IPS-15b (cell line): ENCODE measurements around the gene STK25.
"Not testable (repeated sequence)": the region's sequence is repeated elsewhere in the genome, so short reads cannot be mapped to it uniquely, and the experiment has no call there.

Experiments used
- H3K27me3 ChIP-seq: one replicate; pipeline ENCODE4 v1.6.1; 2013; ENCODE audit warnings: low read length; ENCODE audit not compliant: control insufficient read depth, insufficient read depth
- H3K36me3 ChIP-seq: one replicate; pipeline ENCODE4 v1.6.1; 2013; ENCODE audit warnings: low read length; ENCODE audit not compliant: control insufficient read depth, insufficient read depth
- H3K4me1 ChIP-seq: one replicate; pipeline ENCODE4 v1.6.1; 2013; ENCODE audit warnings: mild to moderate bottlenecking, low read length; ENCODE audit not compliant: control insufficient read depth, insufficient read depth
- H3K4me3 ChIP-seq: one replicate; pipeline ENCODE4 v1.5.1; 2013; ENCODE audit warnings: low read depth, low read length
- H3K9ac ChIP-seq: one replicate; pipeline ENCODE4 v1.6.1; 2013; ENCODE audit warnings: low read depth, mild to moderate bottlenecking, low read length
- H3K9me3 ChIP-seq: one replicate; pipeline ENCODE4 v1.6.1; 2013; ENCODE audit warnings: mild to moderate bottlenecking, low read length; ENCODE audit not compliant: control insufficient read depth, insufficient read depth

STK25 gene

DNA sequence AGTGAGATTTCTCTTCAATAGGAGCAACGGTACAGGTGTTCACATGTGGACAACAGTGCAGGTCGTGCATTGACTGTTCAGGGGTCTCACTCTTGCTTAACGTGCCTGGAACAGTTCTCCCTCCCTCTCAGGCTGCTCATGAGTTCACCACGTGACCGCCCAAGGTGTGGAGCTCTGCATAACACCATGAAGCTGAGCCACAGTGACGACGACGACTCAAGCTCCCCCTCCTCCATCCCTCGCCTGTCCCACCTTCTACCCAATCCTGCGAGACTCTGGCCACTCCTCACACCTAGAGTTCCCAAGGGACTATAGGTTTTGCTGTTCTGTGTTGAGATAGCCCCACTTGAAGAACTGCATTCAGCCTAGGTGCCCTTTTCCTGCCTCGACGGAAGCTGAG is 42.8 kb downstream of the STK25 start:
- Histone ChIP-seq H3K9me3 (no peaks in the 10 kb centered on the region), H3K9ac (no peak overlapping the region), H3K36me3 (peaks cover 2% of the 10 kb centered on the region), H3K4me1 (no peaks in the 10 kb centered on the region), H3K4me3 (no peak overlapping the region), H3K27me3 (no peaks in the 10 kb centered on the region)

DNA sequence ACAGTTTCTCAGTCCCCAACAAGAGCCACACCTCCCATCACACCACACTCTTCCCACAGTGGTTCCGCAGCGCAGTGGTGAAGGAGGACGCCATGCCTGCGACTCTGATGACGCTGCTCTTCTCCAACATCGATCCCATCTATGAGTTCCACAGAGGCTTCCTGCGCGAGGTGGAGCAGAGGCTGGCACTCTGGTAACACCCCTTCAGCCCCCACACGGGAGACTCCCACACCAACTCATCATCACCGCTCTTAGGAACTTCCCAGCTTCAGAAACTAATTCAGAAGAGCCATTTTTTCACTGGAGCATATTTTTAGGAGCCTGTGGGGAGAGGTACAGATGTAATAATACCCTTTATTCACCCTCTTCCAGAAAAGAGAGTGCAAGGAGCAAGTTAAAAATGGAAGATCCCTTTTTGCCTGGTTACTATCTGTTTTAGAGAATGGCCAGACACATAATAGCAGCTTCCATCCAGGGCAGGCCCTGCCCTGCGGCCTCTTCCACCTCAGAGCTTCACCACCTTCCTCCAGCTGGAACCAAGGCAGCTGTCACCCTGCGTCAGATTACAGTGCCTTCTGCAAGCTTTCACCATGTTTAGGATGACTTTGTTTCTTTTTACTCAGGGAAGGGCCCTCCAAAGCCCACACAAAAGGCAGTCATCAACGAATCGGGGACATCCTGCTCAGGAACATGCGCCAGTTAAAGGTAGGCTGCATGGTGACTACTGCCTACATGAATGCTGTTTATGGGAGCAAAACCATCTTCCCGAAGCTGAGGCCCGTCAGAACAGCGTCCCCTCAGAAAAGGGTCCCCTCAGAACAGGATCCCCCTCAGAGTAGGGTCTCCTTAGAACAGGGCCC is 44.9 kb downstream of the STK25 start:
- Histone ChIP-seq H3K36me3 (no peaks in the 10 kb centered on the region), H3K4me3 (no peak overlapping the region), H3K9me3 (no peaks in the 10 kb centered on the region), H3K27me3 (no peaks in the 10 kb centered on the region), H3K9ac (no peak overlapping the region), H3K4me1 (no peaks in the 10 kb centered on the region)

DNA sequence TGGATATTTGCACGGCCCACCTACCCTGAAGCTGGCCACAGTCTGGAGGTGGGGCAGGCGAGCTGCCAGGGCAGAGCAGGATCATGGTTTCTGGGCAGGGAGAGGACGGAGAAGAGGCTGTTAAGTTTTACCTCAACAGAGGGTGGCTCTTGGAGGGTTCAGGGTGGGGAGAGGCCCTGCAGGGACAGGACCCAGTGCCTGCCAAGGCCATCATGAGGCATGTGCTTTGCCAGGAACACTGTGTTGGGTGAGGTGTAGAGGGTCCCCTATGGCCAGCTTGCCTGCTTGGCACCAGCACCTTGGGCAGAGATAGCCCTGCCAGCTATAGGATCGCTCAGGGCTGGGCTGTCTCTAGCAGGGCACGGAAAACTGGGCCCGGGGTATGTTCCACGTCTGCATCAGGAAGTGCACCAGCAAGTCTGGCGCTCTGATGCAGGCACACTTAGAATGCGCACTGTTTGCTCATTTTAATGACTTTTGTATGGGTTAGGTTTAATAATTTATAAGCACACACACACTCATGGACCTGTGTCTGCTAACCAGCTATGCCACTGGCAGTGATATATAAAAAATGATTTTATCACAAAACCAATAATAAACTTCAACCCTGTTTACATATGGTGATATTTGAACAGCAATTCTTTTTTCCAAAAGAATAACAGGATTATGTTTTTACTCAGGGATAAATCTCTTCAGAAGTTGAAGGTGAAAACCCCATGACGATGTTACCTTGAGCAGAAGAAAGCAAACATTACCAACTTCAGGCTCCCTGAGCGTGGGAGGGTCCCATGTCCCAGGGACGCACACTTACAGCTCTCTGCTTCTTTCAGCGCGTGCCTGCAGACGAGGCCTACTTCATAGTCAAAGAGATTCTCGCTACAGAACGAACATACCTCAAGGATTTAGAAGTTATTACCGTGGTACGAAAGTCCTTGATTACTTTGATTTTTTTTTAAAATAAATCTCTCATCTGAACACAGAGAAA is 46.4 kb downstream of the STK25 start:
- Histone ChIP-seq H3K4me3 (no peak overlapping the region), H3K27me3 (no peaks in the 10 kb centered on the region), H3K9me3 (no peaks in the 10 kb centered on the region), H3K4me1 (no peaks in the 10 kb centered on the region), H3K9ac (no peak overlapping the region), H3K36me3 (no peaks in the 10 kb centered on the region)

DNA sequence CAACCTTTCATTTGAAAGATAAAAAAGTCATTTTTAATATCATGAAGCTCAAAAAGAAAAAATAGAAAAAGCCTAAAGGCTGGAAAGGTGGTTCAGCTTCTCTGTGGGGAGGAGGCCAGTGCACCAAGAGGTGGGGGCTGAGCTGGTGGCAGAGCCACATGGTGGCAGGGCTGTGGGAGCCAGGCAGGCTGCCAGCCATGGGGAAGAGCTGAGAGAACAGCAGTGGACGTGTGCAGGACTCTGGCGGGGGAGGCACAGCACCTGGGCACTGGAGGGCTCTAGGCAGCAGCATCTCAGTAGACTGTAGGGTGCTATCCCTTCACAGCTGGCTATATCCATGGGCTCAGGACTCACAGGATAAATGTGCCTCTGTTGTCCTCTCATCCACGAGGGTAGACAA is 47.8 kb downstream of the STK25 start:
- Histone ChIP-seq H3K36me3 (no peaks in the 10 kb centered on the region), H3K9ac (no peak overlapping the region), H3K9me3 (no peaks in the 10 kb centered on the region), H3K4me1 (no peaks in the 10 kb centered on the region), H3K27me3 (no peaks in the 10 kb centered on the region), H3K4me3 (no peak overlapping the region)

DNA sequence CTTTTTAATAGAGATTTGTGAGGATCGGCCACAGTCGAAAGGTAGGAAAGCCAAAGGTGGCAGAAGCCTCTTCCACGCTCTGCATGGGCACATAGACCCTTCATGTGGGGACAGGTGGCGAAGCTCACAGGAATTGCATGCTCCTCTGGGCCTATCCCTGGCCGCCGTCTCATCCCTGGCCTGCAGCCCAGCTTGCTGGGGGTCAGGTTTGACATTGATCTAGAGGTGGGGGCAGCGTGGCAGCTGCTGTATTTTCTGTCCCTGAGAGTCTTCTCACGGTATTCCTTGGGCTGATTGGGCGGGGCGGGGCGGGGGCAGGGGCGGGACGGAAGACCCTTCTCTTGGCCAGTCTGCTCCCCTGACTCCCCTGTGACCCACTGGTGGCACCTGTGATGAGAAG is 48.9 kb downstream of the STK25 start:
- H3K4me1 ChIP-seq, result no peaks in the 10 kb centered on the region
- no peak overlapping the region for H3K9ac ChIP-seq
- H3K9me3 ChIP-seq, result no peaks in the 10 kb centered on the region
- no peaks in the 10 kb centered on the region for H3K36me3 ChIP-seq
- no peaks in the 10 kb centered on the region for H3K27me3 ChIP-seq
- H3K4me3 ChIP-seq, result no peak overlapping the region

DNA sequence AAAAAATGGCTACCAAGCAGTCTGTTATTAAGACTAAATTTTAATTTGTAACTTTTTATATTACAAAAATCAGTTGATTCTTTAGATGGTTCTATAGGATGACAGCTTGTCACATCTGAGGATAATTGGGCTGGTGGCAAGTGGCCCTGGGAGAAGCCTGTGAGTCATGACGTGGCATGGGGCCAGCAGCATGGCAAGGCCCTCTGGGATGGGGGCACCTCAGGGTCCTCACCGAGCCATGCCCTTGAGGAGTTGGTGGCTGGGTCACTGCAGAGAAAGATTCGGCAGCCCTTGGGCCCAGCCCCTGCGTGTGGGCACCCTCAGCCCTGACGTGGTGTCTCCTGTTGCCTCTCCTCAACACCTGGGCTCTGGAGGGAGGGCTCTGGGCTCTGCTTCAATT is 49.7 kb downstream of the STK25 start:
- Histone ChIP-seq H3K9me3 (no peaks in the 10 kb centered on the region), H3K4me3 (no peak overlapping the region), H3K9ac (no peak overlapping the region), H3K4me1 (no peaks in the 10 kb centered on the region), H3K36me3 (no peaks in the 10 kb centered on the region), H3K27me3 (no peaks in the 10 kb centered on the region)

DNA sequence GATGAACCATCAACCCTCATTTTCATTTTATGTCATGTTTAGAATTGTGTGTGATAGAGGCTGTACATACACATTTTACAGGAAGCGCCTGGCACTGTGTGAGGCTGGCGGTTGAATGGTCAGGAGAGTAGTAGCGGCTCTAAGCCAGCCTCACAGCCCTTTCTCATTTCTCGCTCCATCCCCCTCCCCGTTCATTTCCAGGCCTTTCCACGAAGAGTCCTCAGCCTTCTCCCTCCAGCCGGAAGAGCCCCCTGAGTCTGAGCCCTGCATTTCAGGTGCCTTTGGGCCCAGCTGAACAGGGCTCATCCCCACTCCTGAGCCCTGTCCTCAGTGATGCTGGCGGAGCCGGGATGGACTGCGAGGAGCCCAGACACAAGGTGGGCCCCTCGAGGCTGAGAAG is 51.8 kb downstream of the STK25 start:
- Histone ChIP-seq H3K36me3 (no peaks in the 10 kb centered on the region), H3K4me1 (no peaks in the 10 kb centered on the region), H3K27me3 (no peaks in the 10 kb centered on the region), H3K9ac (no peak overlapping the region), H3K4me3 (no peak overlapping the region), H3K9me3 (no peaks in the 10 kb centered on the region)

DNA sequence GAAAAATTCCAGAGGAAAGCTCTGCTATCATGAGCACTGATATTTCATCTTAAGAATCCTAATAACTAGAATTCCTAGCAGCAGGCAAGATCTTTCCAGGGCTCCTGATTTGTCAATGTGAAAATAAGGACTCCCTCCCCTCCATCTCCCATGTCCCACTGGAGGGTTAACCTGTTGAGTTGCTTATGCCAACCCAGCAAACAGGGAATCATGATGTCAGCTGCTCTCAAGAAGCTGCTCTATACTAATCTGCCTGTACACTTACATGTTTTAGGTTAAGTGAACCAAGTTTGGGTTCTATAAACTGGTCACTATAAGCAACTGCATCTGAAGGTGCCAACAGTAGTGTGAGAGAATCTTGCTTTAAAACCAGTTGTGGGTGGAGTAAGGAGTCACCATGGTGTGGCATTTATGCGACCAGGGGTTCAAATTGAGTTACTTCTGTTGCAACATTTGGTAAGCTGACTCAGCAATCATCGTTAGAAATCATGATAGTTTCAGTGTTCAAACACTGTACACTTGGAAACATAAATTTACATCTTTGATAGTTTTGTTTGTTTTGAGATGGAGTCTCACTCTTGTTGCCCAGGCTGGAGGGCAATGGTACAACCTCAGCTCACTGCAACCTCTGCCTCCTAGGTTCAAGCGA is 53.4 kb downstream of the STK25 start:
- H3K4me1 ChIP-seq, result no peaks in the 10 kb centered on the region
- H3K9ac ChIP-seq, result no peak overlapping the region
- no peaks in the 10 kb centered on the region for H3K9me3 ChIP-seq
- H3K36me3 ChIP-seq, result no peaks in the 10 kb centered on the region
- no peak overlapping the region for H3K4me3 ChIP-seq
- no peaks in the 10 kb centered on the region for H3K27me3 ChIP-seq

DNA sequence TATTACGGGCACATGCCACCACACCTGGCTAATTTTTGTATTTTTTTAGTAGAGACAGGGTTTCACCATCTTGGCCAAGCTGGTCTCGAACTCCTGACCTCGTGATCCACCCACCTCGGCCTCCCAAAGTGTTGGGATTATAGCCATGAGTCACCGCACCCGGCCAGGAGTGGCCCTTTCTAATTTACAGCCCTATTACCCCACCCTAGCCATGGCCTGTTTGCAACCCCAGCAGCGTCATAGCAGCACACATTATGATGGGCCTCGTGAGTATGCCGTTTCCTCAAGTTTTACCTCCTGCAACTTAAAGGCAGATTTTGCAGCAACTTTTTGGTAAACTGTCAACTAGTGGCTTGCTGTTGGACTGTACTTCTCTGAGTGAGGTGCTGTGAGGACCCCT is 54.5 kb downstream of the STK25 start:
- H3K27me3 ChIP-seq, H3K36me3 ChIP-seq, H3K4me3 ChIP-seq, H3K9me3 ChIP-seq, H3K9ac ChIP-seq, H3K4me1 ChIP-seq: not testable (repeated sequence)

DNA sequence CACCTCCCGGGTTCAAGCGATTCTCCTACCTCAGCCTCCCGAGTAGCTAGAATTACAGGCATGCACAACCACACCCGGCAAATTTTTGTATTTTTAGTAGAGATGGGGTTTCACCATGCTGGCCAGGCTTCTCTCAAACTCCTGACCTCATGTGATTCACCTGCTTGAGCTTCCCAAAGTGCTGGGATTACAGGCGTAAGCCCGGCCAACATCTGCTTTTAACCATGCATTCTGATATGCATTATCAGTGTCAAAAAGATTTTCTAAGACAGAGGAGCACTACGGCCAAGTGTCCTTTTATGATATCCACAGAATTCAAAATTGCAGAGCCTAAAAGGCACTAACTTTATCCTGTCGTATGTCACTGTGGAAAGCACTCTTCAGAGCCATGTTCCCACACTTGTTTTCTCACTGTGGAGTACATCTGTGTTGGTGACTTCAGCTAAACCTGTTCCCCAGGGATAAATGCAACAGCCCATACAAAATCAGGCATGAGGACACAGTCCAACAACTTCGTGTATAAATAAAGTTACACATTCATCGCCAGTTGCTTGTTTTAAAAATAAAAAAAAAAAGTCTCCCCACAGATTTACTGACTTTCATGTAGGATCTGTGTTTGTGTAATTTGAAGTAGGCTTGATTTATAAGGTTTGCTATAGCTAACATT is 56.4 kb downstream of the STK25 start:
- Histone ChIP-seq H3K4me1 (no peaks in the 10 kb centered on the region), H3K9me3 (no peaks in the 10 kb centered on the region), H3K36me3 (no peaks in the 10 kb centered on the region), H3K4me3 (no peak overlapping the region), H3K27me3 (no peaks in the 10 kb centered on the region), H3K9ac (no peak overlapping the region)

DNA sequence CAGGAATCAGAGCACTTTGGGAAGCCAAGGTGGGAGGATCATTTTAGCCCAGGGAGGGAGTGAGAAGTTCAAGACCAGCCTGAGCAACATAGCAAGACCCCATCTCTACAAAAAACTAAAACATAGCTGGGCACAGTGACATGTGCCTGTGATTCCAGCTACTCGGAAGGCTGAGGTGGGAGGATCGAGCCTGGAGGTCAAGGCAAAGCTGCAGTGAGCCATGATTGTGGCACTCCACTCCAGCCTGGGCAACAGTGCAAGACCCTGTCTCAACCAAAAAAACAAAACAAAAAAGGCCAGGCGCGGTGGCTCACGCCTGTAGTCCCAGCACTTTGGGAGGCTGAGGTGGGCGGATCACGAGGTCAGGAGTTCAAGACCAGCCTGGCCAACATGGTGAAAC is 58.3 kb downstream of the STK25 start:
- not testable (repeated sequence) for H3K36me3 ChIP-seq, H3K9ac ChIP-seq, H3K9me3 ChIP-seq, H3K27me3 ChIP-seq, H3K4me1 ChIP-seq, H3K4me3 ChIP-seq
